AG09319 (cell line): ENCODE data around the gene FAM43A.

ENCODE experiments used
- DNase-seq: peaks from one replicate; pipeline ENCODE4 v3.0.0-alpha.2; 2010; ENCODE audit warnings: low read depth; ENCODE audit errors: extremely low read depth
- CTCF ChIP-seq: IDR thresholded peaks from 2 replicates; pipeline ENCODE4 v1.5.1; 2011; ENCODE audit warnings: low read depth, mild to moderate bottlenecking, inconsistent platforms, low read length, moderate library complexity

The FAM43A gene

GRCh38 chr3:194731506-194732073 is 45.9 kb downstream of the FAM43A start:
- DNase-seq, result no peak
- no peak for TF ChIP-seq CTCF

DNA sequence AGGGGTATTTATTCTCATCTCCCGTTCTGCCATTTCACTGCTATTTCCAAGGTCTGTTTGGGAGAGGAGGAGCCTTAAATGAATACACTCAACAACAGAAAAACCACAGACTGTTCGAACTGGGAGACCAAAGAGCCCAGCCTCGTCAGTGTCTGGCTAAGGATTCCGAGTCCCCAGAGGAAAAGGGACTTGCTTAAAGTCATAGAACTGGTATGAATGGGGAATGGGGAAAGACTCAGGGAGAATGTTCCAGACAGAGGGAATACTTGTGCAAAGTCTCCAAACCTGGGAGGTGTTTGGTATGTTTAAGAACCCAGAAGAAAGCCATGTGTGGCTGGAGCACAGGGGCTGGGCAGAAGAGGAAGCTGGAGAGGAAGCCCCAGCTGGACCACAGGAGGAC is 46.9 kb downstream of the FAM43A start:
- no peak for DNase-seq
- no peak for TF ChIP-seq CTCF

GRCh38 chr3:194736277-194736895 is 50.7 kb downstream of the FAM43A start:
- no peak for TF ChIP-seq CTCF

GRCh38 chr3:194736896-194737600 is 51.4 kb downstream of the FAM43A start:
- DNase-seq, result no peak
- TF ChIP-seq CTCF, result no peak

More at GRCh38 chr3:194736277-194736895, 50.7 kb downstream of the FAM43A start:
- no peak for DNase-seq
